Activated T-cell treated with anti-CD3 and anti-CD28 coated beads, Interleukin-2, amount 50 U/mL, for 4 hours (primary cell): Measurements from ENCODE around the gene LDLRAD1. TPM values are rescaled to one million over a fixed set of nuclear protein-coding genes. Genes with fewer than 3 reads are reported as not detected.
"Not testable (repeated sequence)": the region's sequence is repeated elsewhere in the genome, so short reads cannot be mapped to it uniquely, and the experiment has no call there.

Experiments
- ATAC-seq, 2 donors: fragments of 200-7000 bp; cut with Tn5 transposase; one replicate each; pipeline ENCODE4 v1.10.0; 2021
- DNase-seq: peaks from one replicate; pipeline ENCODE4 v3.0.0-alpha.2; 2020
- H3K27me3 Mint-ChIP-seq: one replicate; pipeline ENCODE4 v1.8.0; 2021; ENCODE audit warnings: low read depth, mixed read lengths
- H3K36me3 Mint-ChIP-seq: one replicate; pipeline ENCODE4 v1.8.0; 2022; ENCODE audit warnings: mixed read lengths; ENCODE audit not compliant: insufficient read depth
- H3K4me1 Mint-ChIP-seq: one replicate; pipeline ENCODE4 v1.8.0; 2021; ENCODE audit warnings: low read depth, mixed read lengths
- H3K4me3 Mint-ChIP-seq: one replicate; pipeline ENCODE4 v1.8.0; 2021; ENCODE audit warnings: mild to moderate bottlenecking, moderate library complexity, mixed read lengths
- H3K9me3 Mint-ChIP-seq: one replicate; pipeline ENCODE4 v1.8.0; 2021; ENCODE audit warnings: mixed read lengths
- total RNA-seq, 3 donors: library from RNA; stranded (reverse); gene quantifications; one replicate each; pipeline ENCODE4 v1.2.1, GENCODE V29; 2021

The LDLRAD1 gene
- total RNA-seq, 3 donors from 2014 or later: not detected

DNA sequence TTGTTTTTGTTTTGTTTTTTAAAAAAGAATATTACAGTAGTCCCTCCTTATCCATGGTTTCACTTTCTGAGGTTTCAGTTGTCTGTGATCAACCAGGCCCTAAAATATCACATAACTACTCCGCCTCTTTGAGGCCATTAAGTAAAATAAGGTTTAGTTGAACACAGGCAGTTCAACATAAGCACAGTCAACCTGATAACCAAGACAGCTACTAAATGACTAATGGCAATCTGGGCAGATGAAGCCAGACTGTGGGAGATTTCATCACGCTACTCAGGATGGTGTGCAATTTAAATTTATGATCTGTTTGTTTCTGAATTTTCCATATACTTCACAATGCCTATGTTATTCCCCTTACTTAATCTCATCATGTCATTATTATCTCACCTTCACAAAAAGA is 30.1 kb downstream of the LDLRAD1 start:
- Mint-ChIP-seq H3K36me3 (no peaks in the 10 kb centered on the region), H3K4me3 (no peak overlapping the region), H3K9me3 (peaks cover 3% of the 10 kb centered on the region), H3K27me3 (no peaks in the 10 kb centered on the region), H3K4me1 (peaks cover 20% of the 10 kb centered on the region)
- no peak for DNase-seq
- ATAC-seq: peak; percentile 62 to 82

- peaks cover 3% of the 10 kb centered on the region for H3K9me3 Mint-ChIP-seq
- H3K4me1 Mint-ChIP-seq: peaks cover 20% of the 10 kb centered on the region
- no peak overlapping the region for H3K4me3 Mint-ChIP-seq
- no peaks in the 10 kb centered on the region for H3K36me3 Mint-ChIP-seq
- no peak for DNase-seq
- no peaks in the 10 kb centered on the region for H3K27me3 Mint-ChIP-seq
- no peak for ATAC-seq
Measured at GRCh38 chr1:53986458-53986857, 31.5 kb downstream of the LDLRAD1 start.

- H3K9me3 Mint-ChIP-seq: peaks cover 3% of the 10 kb centered on the region
- DNase-seq (no peak), ATAC-seq (no peak)
- peaks cover 20% of the 10 kb centered on the region for H3K4me1 Mint-ChIP-seq
- H3K4me3 Mint-ChIP-seq: no peak overlapping the region
- H3K27me3 Mint-ChIP-seq: no peaks in the 10 kb centered on the region
- H3K36me3 Mint-ChIP-seq: no peaks in the 10 kb centered on the region
Measured at GRCh38 chr1:53984726-53985125, 33.3 kb downstream of the LDLRAD1 start.

GRCh38 chr1:53982763-53983104 is 35.3 kb downstream of the LDLRAD1 start:
- Mint-ChIP-seq H3K9me3 (peaks cover 3% of the 10 kb centered on the region), H3K27me3 (no peaks in the 10 kb centered on the region), H3K36me3 (no peaks in the 10 kb centered on the region), H3K4me3 (no peak overlapping the region), H3K4me1 (peaks cover 17% of the 10 kb centered on the region)
- DNase-seq (no peak), ATAC-seq (no peak)

GRCh38 chr1:53982034-53982762 is 35.8 kb downstream of the LDLRAD1 start:
- Mint-ChIP-seq H3K36me3 (no peaks in the 10 kb centered on the region), H3K4me1 (peaks cover 17% of the 10 kb centered on the region), H3K4me3 (no peak overlapping the region), H3K9me3 (peaks cover 3% of the 10 kb centered on the region), H3K27me3 (no peaks in the 10 kb centered on the region)
- ATAC-seq: no peak
- no peak for DNase-seq

DNA sequence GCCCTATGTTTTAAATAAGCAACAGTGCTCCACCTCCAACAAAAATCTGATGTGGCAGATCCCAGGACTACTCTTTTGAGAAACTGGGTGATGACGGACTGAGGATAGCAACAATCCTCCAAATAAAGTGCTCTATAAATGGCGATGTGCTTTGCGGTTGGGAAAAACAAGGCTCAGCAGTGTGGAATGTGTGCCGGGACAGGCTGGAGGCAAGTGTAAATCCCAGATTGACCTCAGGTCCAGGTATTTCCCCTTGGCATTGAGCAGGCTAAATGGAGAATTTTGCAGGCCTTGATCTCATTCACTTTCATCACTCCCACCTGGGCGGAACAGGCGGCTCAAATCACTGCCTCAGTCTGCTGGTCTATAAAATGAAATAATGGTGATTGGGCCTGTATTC is 36.8 kb downstream of the LDLRAD1 start:
- no peak for DNase-seq
- Mint-ChIP-seq H3K27me3 (no peaks in the 10 kb centered on the region), H3K4me1 (peaks cover 9% of the 10 kb centered on the region), H3K9me3 (no peaks in the 10 kb centered on the region), H3K36me3 (no peaks in the 10 kb centered on the region), H3K4me3 (no peak overlapping the region)
- no peak for ATAC-seq

- Mint-ChIP-seq H3K4me1 (peaks cover under 1% of the 10 kb centered on the region), H3K4me3 (no peak overlapping the region)
Measured at GRCh38 chr1:53979712-53980450, 38.1 kb downstream of the LDLRAD1 start.

GRCh38 chr1:53975861-53976260 is 42.1 kb downstream of the LDLRAD1 start:
- Mint-ChIP-seq H3K9me3 (no peaks in the 10 kb centered on the region), H3K36me3 (peaks cover 11% of the 10 kb centered on the region), H3K27me3 (no peaks in the 10 kb centered on the region), H3K4me1 (no peaks in the 10 kb centered on the region), H3K4me3 (no peak overlapping the region)
- ATAC-seq: no peak
- DNase-seq: no peak

More at GRCh38 chr1:53979712-53980450, 38.1 kb downstream of the LDLRAD1 start:
- no peaks in the 10 kb centered on the region for H3K27me3 Mint-ChIP-seq
- DNase-seq (no peak), ATAC-seq (no peak)
- no peaks in the 10 kb centered on the region for H3K36me3 Mint-ChIP-seq
- no peaks in the 10 kb centered on the region for H3K9me3 Mint-ChIP-seq

- H3K27me3 Mint-ChIP-seq: no peaks in the 10 kb centered on the region
- no peaks in the 10 kb centered on the region for H3K4me1 Mint-ChIP-seq
- peaks cover 30% of the 10 kb centered on the region for H3K36me3 Mint-ChIP-seq
- ATAC-seq (no peak), DNase-seq (no peak)
- no peaks in the 10 kb centered on the region for H3K9me3 Mint-ChIP-seq
- no peak overlapping the region for H3K4me3 Mint-ChIP-seq
Measured at GRCh38 chr1:53971718-53972117, 46.3 kb downstream of the LDLRAD1 start.

DNA sequence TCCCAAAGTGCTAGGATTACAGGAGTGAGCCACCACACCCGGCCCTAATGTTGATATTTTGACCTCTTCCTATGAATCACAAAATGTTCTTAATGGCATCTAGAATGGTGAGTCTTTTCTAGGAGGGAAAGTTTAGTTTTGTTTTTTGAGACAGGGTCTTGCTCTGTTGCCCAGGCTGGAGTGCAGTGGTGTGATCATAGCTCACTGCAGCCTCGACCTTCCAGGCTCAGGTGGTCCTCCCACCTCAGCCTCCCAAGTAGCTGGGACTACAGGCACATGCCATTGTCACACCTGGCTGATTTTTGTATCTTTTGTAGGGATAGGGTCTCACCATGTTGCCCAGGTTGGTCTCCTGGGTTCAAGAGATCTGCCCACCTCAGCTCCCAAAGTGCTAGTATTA is 48.7 kb downstream of the LDLRAD1 start:
- not testable (repeated sequence) for H3K27me3 Mint-ChIP-seq, H3K9me3 Mint-ChIP-seq, ATAC-seq, H3K4me3 Mint-ChIP-seq, H3K4me1 Mint-ChIP-seq, DNase-seq
- H3K36me3 Mint-ChIP-seq: peaks cover 40% of the 10 kb centered on the region

DNA sequence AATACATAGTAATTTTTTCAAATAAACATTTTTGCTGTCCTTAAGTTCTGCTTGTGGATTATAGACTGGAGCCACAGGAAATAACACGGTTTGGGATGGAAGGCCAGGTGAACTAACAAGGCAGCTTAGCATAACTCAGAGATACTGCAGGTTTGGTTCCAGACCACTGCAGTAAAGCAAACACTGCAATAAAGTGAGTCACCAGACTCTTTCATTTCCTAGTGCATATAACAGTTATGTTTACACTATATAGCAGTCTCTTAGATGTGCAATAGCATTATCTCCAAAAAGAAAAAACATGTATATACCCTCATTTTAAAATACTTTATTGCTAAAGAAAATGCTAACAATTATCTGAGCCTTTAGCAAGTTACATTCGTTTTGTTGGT is 49.9 kb downstream of the LDLRAD1 start:
- no peaks in the 10 kb centered on the region for H3K27me3 Mint-ChIP-seq
- no peaks in the 10 kb centered on the region for H3K9me3 Mint-ChIP-seq
- H3K4me1 Mint-ChIP-seq: no peaks in the 10 kb centered on the region
- ATAC-seq: no peak
- peaks cover 45% of the 10 kb centered on the region for H3K36me3 Mint-ChIP-seq
- no peak overlapping the region for H3K4me3 Mint-ChIP-seq
- DNase-seq: no peak

DNA sequence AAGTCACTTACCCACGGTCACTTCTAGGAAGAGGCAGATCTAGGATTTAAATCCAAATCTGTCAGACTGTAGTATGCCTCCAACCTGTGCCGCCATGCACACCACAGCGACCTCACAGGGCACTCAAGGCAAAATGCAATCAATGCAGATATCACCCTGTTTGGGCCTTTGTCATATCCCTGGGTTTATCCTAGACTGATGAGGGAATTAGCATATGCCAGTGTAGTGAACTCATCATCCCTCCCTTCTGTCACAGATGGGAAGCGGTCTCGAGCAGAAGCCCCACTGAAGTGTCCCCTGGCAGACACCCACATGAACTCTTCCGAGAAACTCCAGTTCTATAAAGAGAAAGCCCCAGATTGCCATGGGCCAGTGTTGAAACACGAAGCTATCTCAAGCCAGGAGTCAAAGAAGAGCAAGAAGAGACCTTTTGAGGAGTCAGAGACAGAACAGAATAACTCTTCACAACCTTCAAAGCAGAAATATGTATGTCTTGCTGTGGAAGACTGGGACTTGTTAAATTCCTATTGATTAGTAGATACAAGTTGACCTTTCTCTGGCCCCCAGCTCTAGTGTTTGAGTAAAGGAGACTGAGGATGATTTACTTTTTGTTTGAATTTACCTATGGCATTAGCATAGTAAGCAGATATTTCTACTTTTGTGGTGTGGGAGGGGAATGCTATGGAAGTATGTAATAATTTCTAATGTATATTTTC is 50.4 kb downstream of the LDLRAD1 start:
- Mint-ChIP-seq H3K36me3 (peaks cover 47% of the 10 kb centered on the region), H3K4me3 (no peak overlapping the region), H3K27me3 (no peaks in the 10 kb centered on the region), H3K9me3 (no peaks in the 10 kb centered on the region), H3K4me1 (no peaks in the 10 kb centered on the region)
- ATAC-seq (no peak), DNase-seq (no peak)

GRCh38 chr1:53966794-53967193 is 51.2 kb downstream of the LDLRAD1 start:
- DNase-seq: no peak
- no peaks in the 10 kb centered on the region for H3K27me3 Mint-ChIP-seq
- no peak overlapping the region for H3K4me3 Mint-ChIP-seq
- H3K9me3 Mint-ChIP-seq: no peaks in the 10 kb centered on the region
- no peak for ATAC-seq
- peaks cover 49% of the 10 kb centered on the region for H3K36me3 Mint-ChIP-seq
- H3K4me1 Mint-ChIP-seq: no peaks in the 10 kb centered on the region

GRCh38 chr1:53964109-53964508 is 53.9 kb downstream of the LDLRAD1 start:
- no peak for DNase-seq
- no peaks in the 10 kb centered on the region for H3K27me3 Mint-ChIP-seq
- no peak overlapping the region for H3K4me3 Mint-ChIP-seq
- ATAC-seq: no peak
- no peaks in the 10 kb centered on the region for H3K9me3 Mint-ChIP-seq
- H3K4me1 Mint-ChIP-seq: no peaks in the 10 kb centered on the region
- peaks cover 50% of the 10 kb centered on the region for H3K36me3 Mint-ChIP-seq

GRCh38 chr1:53963460-53963859 is 54.5 kb downstream of the LDLRAD1 start:
- Mint-ChIP-seq H3K27me3 (no peaks in the 10 kb centered on the region), H3K36me3 (peaks cover 47% of the 10 kb centered on the region), H3K9me3 (no peaks in the 10 kb centered on the region), H3K4me1 (no peaks in the 10 kb centered on the region), H3K4me3 (no peak overlapping the region)
- ATAC-seq: no peak
- DNase-seq: no peak
